Effector memory CD4-positive, alpha-beta T cell (primary cell): ENCODE measurements around the gene PMPCA.

Experiments
- DNase-seq, 3 donors: peaks; one replicate each; pipeline ENCODE4 v3.0.0-alpha.2; 2020
- H3K27ac ChIP-seq: 2 replicates; pipeline ENCODE4 v1.7.0; 2013; ENCODE audit warnings: mild to moderate bottlenecking, low read length, moderate library complexity; ENCODE audit not compliant: insufficient read depth, poor library complexity, severe bottlenecking
- H3K27me3 ChIP-seq: replicated peaks from 2 replicates; pipeline ENCODE4 v1.7.0; 2013; ENCODE audit warnings: mild to moderate bottlenecking, low read length; ENCODE audit not compliant: insufficient read depth, control insufficient read depth, poor library complexity, severe bottlenecking
- H3K36me3 ChIP-seq: 2 replicates; pipeline ENCODE4 v1.7.0; 2013; ENCODE audit warnings: mild to moderate bottlenecking, low read length, moderate library complexity; ENCODE audit not compliant: control insufficient read depth, insufficient read depth
- H3K4me1 ChIP-seq: 2 replicates; pipeline ENCODE4 v1.7.0; 2013; ENCODE audit warnings: low read length, mild to moderate bottlenecking; ENCODE audit not compliant: control insufficient read depth, insufficient read depth, poor library complexity, severe bottlenecking
- H3K4me3 ChIP-seq: 2 replicates; pipeline ENCODE4 v1.7.0; 2013; ENCODE audit warnings: low read length, low read depth, mild to moderate bottlenecking; ENCODE audit not compliant: insufficient read depth, poor library complexity, severe bottlenecking
- H3K9me3 ChIP-seq: 2 replicates; pipeline ENCODE4 v1.7.0; 2013; ENCODE audit warnings: mild to moderate bottlenecking, low read length, moderate library complexity; ENCODE audit not compliant: control insufficient read depth

PMPCA gene

GRCh38 chr9:136374183-136374575 is 36.3 kb upstream of the PMPCA start:
- no peak for DNase-seq
- H3K9me3 ChIP-seq = no peaks in the 10 kb centered on the region
- H3K27me3 ChIP-seq = no peaks in the 10 kb centered on the region
- H3K27ac ChIP-seq = no peak overlapping the region
- no peak overlapping the region for H3K4me3 ChIP-seq
- peaks cover under 1% of the 10 kb centered on the region for H3K36me3 ChIP-seq
- no peaks in the 10 kb centered on the region for H3K4me1 ChIP-seq

GRCh38 chr9:136375096-136375495 is 35.4 kb upstream of the PMPCA start:
- Histone ChIP-seq H3K4me3 (no peak overlapping the region), H3K9me3 (no peaks in the 10 kb centered on the region), H3K27ac (no peak overlapping the region), H3K27me3 (no peaks in the 10 kb centered on the region), H3K4me1 (no peaks in the 10 kb centered on the region), H3K36me3 (peaks cover 8% of the 10 kb centered on the region)
- DNase-seq = no peak

- Histone ChIP-seq H3K4me3 (no peak overlapping the region), H3K9me3 (no peaks in the 10 kb centered on the region), H3K4me1 (no peaks in the 10 kb centered on the region), H3K27ac (no peak overlapping the region), H3K36me3 (peaks cover 20% of the 10 kb centered on the region), H3K27me3 (no peaks in the 10 kb centered on the region)
- no peak for DNase-seq
Measured at GRCh38 chr9:136376457-136376856, 34.0 kb upstream of the PMPCA start.

- H3K27ac ChIP-seq = no peak overlapping the region
- peaks cover 29% of the 10 kb centered on the region for H3K36me3 ChIP-seq
- DNase-seq = no peak
Measured at GRCh38 chr9:136377341-136378169, 32.9 kb upstream of the PMPCA start.

GRCh38 chr9:136378170-136379002 is 32.1 kb upstream of the PMPCA start:
- no peaks in the 10 kb centered on the region for H3K4me1 ChIP-seq
- no peaks in the 10 kb centered on the region for H3K27me3 ChIP-seq
- peaks cover 31% of the 10 kb centered on the region for H3K36me3 ChIP-seq
- no peaks in the 10 kb centered on the region for H3K9me3 ChIP-seq
- H3K27ac ChIP-seq = no peak overlapping the region
- no peak for DNase-seq
- no peak overlapping the region for H3K4me3 ChIP-seq

More at GRCh38 chr9:136377341-136378169, 32.9 kb upstream of the PMPCA start:
- Histone ChIP-seq H3K4me3 (no peak overlapping the region), H3K4me1 (no peaks in the 10 kb centered on the region), H3K27me3 (no peaks in the 10 kb centered on the region), H3K9me3 (no peaks in the 10 kb centered on the region)

GRCh38 chr9:136379003-136379287 is 31.5 kb upstream of the PMPCA start:
- Histone ChIP-seq H3K36me3 (peaks cover 36% of the 10 kb centered on the region), H3K4me3 (no peak overlapping the region), H3K9me3 (no peaks in the 10 kb centered on the region), H3K27me3 (no peaks in the 10 kb centered on the region), H3K4me1 (no peaks in the 10 kb centered on the region), H3K27ac (no peak overlapping the region)
- no peak for DNase-seq

- Histone ChIP-seq H3K4me3 (no peak overlapping the region), H3K27me3 (no peaks in the 10 kb centered on the region), H3K36me3 (peaks cover 41% of the 10 kb centered on the region), H3K27ac (no peak overlapping the region), H3K9me3 (no peaks in the 10 kb centered on the region), H3K4me1 (no peaks in the 10 kb centered on the region)
- DNase-seq = no peak
Measured at GRCh38 chr9:136379401-136379800, 31.1 kb upstream of the PMPCA start.

GRCh38 chr9:136379891-136380290 is 30.6 kb upstream of the PMPCA start:
- no peak overlapping the region for H3K4me3 ChIP-seq
- H3K9me3 ChIP-seq = no peaks in the 10 kb centered on the region
- no peak overlapping the region for H3K27ac ChIP-seq
- H3K4me1 ChIP-seq = peaks cover 4% of the 10 kb centered on the region
- no peaks in the 10 kb centered on the region for H3K27me3 ChIP-seq
- peaks cover 43% of the 10 kb centered on the region for H3K36me3 ChIP-seq
- DNase-seq = no peak

- no peak for DNase-seq
- Histone ChIP-seq H3K4me1 (peaks cover 9% of the 10 kb centered on the region), H3K9me3 (no peaks in the 10 kb centered on the region), H3K27me3 (no peaks in the 10 kb centered on the region), H3K36me3 (peaks cover 43% of the 10 kb centered on the region), H3K27ac (no peak overlapping the region), H3K4me3 (no peak overlapping the region)
Measured at GRCh38 chr9:136380381-136380780, 30.1 kb upstream of the PMPCA start.

GRCh38 chr9:136381311-136381710 is 29.1 kb upstream of the PMPCA start:
- no peak overlapping the region for H3K27ac ChIP-seq
- H3K36me3 ChIP-seq = peaks cover 43% of the 10 kb centered on the region
- H3K9me3 ChIP-seq = no peaks in the 10 kb centered on the region
- H3K4me3 ChIP-seq = no peak overlapping the region
- no peaks in the 10 kb centered on the region for H3K27me3 ChIP-seq
- H3K4me1 ChIP-seq = peaks cover 10% of the 10 kb centered on the region
- DNase-seq = no peak
